IMR-90 (cell line): Measurements from ENCODE around the gene ANKMY1.

Source experiments
- FOS ChIP-seq: fragments of 150-350 bp; IDR thresholded peaks from 2 replicates; pipeline ENCODE4 v1.6.1; 2016; ENCODE audit warnings: low read depth, low read length
- MAZ ChIP-seq: IDR thresholded peaks from 2 replicates; pipeline ENCODE4 v1.6.1; 2012; ENCODE audit warnings: low read depth, mild to moderate bottlenecking, low read length, improper control_type of control experiment, moderate library complexity, borderline replicate concordance
- MXI1 ChIP-seq: IDR thresholded peaks from 2 replicates; pipeline ENCODE4 v1.6.1; 2012; ENCODE audit warnings: low read depth, mild to moderate bottlenecking, low read length, moderate library complexity, borderline replicate concordance
- POLR2A ChIP-seq: IDR thresholded peaks from 2 replicates; pipeline ENCODE4 v1.6.1; 2012; ENCODE audit warnings: mild to moderate bottlenecking, low read depth, low read length
- RAD21 ChIP-seq: IDR thresholded peaks from 2 replicates; pipeline ENCODE4 v1.6.1; 2012; ENCODE audit warnings: low read length, improper control_type of control experiment
- RCOR1 ChIP-seq: IDR thresholded peaks from 2 replicates; pipeline ENCODE4 v1.6.1; 2012; ENCODE audit warnings: mild to moderate bottlenecking, low read length, improper control_type of control experiment; ENCODE audit not compliant: insufficient replicate concordance
- RFX5 ChIP-seq: IDR thresholded peaks from 2 replicates; pipeline ENCODE4 v1.8.0; 2012; ENCODE audit warnings: low read depth, mild to moderate bottlenecking, low read length, moderate library complexity
- SMC3 ChIP-seq: fragments of 150-350 bp; IDR thresholded peaks from 2 replicates; pipeline ENCODE4 v1.6.1; 2016; ENCODE audit warnings: low read depth, mild to moderate bottlenecking, antibody characterized with exemption, low read length, moderate library complexity
- TF ChIP-seq, protein P1 (sequence below): conservative IDR thresholded peaks from 2 replicates; pipeline ENCODE4 v1.5.1; 2012; ENCODE audit warnings: mild to moderate bottlenecking, low read depth, low read length, improper control_type of control experiment
- TF ChIP-seq, protein P2 (sequence below): fragments of 150-350 bp; IDR thresholded peaks from 2 replicates; pipeline ENCODE4 v1.6.1; 2016; ENCODE audit warnings: low read depth, mild to moderate bottlenecking, low read length, moderate library complexity, borderline replicate concordance

- TF ChIP-seq, protein P1, sequence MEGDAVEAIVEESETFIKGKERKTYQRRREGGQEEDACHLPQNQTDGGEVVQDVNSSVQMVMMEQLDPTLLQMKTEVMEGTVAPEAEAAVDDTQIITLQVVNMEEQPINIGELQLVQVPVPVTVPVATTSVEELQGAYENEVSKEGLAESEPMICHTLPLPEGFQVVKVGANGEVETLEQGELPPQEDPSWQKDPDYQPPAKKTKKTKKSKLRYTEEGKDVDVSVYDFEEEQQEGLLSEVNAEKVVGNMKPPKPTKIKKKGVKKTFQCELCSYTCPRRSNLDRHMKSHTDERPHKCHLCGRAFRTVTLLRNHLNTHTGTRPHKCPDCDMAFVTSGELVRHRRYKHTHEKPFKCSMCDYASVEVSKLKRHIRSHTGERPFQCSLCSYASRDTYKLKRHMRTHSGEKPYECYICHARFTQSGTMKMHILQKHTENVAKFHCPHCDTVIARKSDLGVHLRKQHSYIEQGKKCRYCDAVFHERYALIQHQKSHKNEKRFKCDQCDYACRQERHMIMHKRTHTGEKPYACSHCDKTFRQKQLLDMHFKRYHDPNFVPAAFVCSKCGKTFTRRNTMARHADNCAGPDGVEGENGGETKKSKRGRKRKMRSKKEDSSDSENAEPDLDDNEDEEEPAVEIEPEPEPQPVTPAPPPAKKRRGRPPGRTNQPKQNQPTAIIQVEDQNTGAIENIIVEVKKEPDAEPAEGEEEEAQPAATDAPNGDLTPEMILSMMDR, result no peak
- TF ChIP-seq RCOR1, result no peak
- no peak for TF ChIP-seq FOS
- no peak for TF ChIP-seq SMC3
- no peak for TF ChIP-seq RFX5
- no peak for TF ChIP-seq POLR2A
- TF ChIP-seq MXI1, result no peak
- no peak for TF ChIP-seq MAZ
- TF ChIP-seq, protein P2, sequence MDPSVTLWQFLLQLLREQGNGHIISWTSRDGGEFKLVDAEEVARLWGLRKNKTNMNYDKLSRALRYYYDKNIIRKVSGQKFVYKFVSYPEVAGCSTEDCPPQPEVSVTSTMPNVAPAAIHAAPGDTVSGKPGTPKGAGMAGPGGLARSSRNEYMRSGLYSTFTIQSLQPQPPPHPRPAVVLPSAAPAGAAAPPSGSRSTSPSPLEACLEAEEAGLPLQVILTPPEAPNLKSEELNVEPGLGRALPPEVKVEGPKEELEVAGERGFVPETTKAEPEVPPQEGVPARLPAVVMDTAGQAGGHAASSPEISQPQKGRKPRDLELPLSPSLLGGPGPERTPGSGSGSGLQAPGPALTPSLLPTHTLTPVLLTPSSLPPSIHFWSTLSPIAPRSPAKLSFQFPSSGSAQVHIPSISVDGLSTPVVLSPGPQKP, result no peak
- no peak for TF ChIP-seq RAD21
Measured at GRCh38 chr2:240603846-240604245, 46.1 kb upstream of the ANKMY1 start.
